GM12891 (cell line): ENCODE results near the gene MYO5C.
"Not testable (repeated sequence)": the region's sequence is repeated elsewhere in the genome, so short reads cannot be mapped to it uniquely, and the experiment has no call there.

Source experiments
- DNase-seq: peaks from one replicate; pipeline ENCODE4 v3.0.0; 2011; ENCODE audit warnings: low spot score; ENCODE audit not compliant: insufficient read length
- FAIRE-seq: peaks from 2 replicates; lab custom pipeline; 2011; peaks lifted over from hg19 to GRCh38; lab: Jason Lieb, UNC
- PAX5 ChIP-seq: IDR thresholded peaks from 2 replicates; pipeline ENCODE4 v1.6.1; 2011; ENCODE audit warnings: low read length, moderate library complexity, mild to moderate bottlenecking; ENCODE audit not compliant: insufficient read depth, severe bottlenecking
- POLR2A ChIP-seq: IDR thresholded peaks from 2 replicates; pipeline ENCODE4 v1.6.1; 2011; ENCODE audit warnings: low read depth, low read length, control low read depth
- POLR2AphosphoS5 ChIP-seq: IDR thresholded peaks from 2 replicates; pipeline ENCODE4 v1.6.1; 2011; ENCODE audit warnings: low read depth, low read length, control low read depth
- POU2F2 ChIP-seq: IDR thresholded peaks from 2 replicates; pipeline ENCODE4 v1.6.1; 2011; ENCODE audit warnings: low read depth, mild to moderate bottlenecking, control low read depth, low read length, moderate library complexity
- SPI1 ChIP-seq: IDR thresholded peaks from 2 replicates; pipeline ENCODE4 v1.6.1; 2011; ENCODE audit warnings: low read depth, low read length, control low read depth
- TAF1 ChIP-seq: IDR thresholded peaks from 2 replicates; pipeline ENCODE4 v1.6.1; 2011; ENCODE audit warnings: low read depth, low read length, control low read depth

Gene MYO5C

DNA sequence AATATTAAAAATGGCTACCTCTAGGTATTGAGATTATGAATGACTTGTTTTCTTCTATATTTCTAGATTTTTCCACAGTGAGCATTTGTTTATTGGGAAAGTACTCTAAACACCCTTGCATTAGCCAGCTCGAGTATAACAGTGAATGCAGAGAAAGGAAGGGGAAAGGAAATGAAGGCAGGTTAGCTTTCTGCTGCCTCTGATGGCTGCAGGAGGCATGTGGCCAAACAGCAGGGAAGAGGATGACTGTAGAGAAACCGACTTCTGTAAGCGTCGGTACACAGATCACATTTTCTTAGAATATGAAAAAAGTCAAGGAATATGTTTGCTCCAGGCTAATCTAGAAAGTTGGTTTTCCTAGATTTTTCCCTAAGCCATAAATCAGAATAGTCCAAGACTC lies 124.2 kb downstream of the MYO5C start:
- DNase-seq (no peak), FAIRE-seq (no peak)
- TF ChIP-seq TAF1 (no peak), POLR2AphosphoS5 (no peak), POU2F2 (no peak), SPI1 (no peak), POLR2A (no peak), PAX5 (no peak)

DNA sequence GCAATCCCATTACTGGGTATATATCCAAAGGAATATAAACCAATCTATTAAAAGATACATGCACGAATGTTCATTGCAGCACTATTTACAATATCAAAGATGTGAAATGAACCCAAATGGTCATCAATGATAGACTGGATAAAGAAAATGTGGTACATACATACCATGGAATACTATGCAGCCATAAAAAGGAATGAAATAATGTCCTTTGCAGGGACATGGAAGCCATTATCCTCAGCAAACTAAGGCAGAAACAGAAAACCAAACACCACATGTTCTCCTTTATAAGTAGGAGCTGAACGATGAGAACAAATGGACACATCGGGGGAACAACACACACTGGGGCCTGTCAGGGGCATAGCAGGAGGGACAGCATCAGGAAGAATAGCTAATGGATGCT lies 125.4 kb downstream of the MYO5C start:
- DNase-seq, FAIRE-seq: not testable (repeated sequence)

DNA sequence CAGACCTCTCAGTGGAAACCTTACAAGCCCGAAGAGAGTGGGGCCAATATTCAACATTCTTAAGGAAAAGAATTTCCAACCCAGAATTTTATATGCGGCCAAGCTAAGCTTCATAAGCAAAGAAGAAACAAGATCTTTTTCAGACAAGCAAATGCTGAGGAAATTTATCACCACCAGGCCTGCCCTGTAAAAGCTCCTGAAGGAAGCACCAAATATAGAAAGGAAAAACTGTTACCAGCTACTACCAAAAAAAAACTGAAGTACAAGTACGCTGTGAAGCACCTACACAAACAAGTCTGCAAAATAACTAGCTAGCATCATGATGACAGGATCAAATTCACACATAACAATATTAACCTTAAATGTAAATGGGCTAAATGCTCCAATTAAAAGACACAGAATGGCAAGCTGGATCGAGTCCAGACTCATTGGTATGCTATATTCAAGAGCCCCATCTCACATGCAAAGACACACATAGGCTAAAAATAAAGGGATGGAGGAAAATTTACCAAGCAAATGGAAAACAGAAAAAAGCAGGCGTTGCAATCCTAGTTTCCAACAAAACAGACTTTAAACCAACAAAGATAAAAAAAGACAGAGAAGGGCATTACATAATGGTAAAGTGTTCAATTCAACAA lies 130.0 kb downstream of the MYO5C start:
- not testable (repeated sequence) for DNase-seq, FAIRE-seq

DNA sequence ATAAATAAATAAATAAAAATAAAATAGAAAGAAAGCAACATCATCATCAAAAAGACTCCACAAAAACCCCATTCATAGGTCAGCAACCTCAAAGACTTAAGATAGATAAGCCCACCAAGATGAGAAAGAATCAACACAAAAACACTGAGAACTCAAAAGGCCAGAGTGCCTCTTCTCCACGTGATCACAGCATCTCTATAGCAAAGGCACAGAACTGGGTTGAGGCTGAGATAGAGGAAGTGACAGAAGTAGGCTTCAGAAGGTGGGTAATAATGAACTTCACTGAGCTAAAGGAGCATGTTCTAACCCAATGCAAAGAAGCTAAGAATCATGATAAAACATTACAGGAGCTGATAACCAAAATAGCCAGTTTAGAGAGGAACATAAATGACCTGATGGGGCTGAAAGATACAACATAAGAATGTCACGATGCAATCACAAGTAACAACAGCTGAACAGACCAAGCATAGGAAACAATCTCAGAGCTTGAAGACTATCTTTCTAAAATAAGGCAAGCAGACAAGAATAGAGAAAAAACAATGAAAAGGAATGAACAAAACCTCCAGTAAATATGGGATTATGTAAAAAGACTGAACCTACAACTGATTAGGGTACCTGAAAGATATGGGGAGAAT lies 130.9 kb downstream of the MYO5C start:
- DNase-seq, result no peak
- FAIRE-seq, result no peak
- TF ChIP-seq SPI1 (peak; percentile 72), TAF1 (no peak)

DNA sequence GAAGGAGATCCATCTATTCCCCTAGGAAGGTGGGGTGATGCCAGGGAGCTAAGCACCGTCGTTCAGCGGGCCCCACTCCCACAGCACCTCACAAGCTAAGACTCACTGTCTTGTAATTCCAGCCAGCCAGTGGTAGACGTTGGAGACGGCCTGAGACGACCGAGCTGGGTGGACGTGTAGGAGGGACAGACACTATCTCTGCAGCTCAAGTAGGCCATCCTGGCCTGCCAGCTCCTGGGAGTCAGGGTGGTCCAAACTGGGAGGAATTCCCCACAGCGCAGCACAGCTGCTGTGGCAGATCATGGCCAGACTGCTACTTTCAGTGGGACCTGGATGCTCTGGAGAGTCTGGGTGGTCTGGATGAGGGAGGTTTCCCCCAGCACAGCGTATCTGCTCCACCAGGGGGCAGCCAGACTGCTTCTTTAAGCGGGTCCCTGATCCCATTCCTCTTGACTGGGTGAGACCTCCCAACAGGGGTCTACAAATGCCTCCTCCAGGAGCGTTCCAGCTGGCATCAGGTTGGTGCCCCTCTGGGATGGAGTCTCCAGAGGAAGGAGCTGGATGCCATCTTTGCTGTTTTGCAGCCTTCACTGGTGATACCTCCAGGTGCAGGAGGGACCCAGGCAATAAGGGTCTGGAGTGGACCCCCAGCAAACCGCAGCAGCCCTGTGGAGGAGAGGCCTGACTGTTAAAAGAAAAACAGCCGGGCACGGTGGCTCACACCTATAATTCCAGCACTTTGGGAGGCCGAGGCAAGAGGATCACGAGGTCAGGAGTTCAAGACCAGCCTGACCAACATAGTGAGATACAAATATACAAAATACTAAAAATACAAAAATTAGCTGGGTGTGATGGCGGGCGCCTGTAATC lies 132.0 kb downstream of the MYO5C start:
- FAIRE-seq (no peak), DNase-seq (no peak)
- TF ChIP-seq TAF1 (no peak), POLR2A (no peak), SPI1 (no peak), POU2F2 (no peak), PAX5 (no peak), POLR2AphosphoS5 (no peak)

DNA sequence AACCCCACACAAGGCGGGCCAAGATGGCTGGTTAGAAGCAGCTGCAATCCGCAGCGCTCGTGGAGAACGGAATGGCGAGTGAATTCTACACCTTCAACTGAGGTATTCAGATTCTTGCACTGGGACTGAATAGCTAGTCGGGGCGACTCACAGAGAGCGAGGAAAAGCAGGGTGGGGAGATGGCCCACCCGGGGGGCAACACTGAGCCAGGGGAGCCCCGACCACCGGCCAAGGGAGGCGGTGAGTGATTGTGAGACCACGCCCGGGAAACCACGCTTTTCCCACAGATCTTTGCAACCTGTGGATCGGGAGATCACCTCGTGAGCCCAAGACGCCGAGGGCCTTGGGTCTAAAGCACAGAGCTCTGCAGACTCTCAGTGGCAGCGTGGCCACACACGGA lies 132.7 kb downstream of the MYO5C start:
- no peak for FAIRE-seq
- DNase-seq, result no peak
- TF ChIP-seq POLR2A (no peak), TAF1 (no peak), POU2F2 (no peak), POLR2AphosphoS5 (no peak), SPI1 (no peak), PAX5 (no peak)

DNA sequence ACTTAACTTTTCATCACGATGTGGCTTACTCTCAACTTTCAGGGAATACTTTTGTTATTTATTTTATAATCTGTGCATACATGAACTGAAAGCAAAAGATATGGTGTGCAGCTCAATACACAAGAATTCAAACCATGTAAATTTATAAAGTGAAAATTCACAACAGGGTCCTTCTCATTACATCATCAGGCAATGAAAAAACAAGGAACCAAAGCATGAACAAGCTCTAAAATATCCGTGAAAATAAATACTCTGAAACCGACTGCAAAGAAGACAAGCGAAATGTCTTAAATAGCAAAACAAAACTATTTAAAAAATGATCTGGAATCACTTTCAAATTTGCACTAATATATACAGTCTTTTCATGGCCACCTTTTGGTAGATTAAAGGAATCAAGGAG lies 133.3 kb downstream of the MYO5C start:
- FAIRE-seq, result no peak
- TF ChIP-seq POLR2A (no peak), POU2F2 (no peak), POLR2AphosphoS5 (no peak), SPI1 (no peak), TAF1 (no peak), PAX5 (no peak)
- no peak for DNase-seq

DNA sequence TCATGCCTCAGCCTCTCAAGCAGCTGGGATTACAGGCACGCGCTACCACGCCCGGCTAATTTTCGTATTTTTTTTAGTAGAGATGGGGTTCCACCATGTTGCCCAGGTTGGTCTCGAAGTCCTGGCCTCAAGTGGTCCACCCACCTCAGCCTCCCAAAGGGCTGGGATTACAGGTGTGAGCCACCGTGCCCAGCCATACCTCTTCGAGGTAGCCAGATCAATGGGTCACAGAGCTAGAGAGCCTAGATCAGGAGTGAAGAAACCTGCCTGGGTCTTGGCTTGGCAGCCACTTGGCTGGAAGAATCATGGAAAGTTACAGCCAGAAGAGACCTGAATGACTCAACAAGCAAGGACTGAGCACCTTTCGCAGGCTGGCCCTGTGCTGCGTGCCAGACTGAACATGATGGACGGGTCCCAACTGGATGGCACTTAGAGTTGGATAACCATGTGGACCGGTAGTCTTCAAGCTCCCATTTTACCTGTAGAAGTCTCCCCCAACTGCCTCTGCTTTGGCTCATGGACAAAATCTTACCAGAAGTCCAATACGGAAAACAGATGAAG lies 134.1 kb downstream of the MYO5C start:
- no peak for DNase-seq
- no peak for TF ChIP-seq POLR2A
- TF ChIP-seq POU2F2, result no peak
- no peak for TF ChIP-seq PAX5
- TF ChIP-seq POLR2AphosphoS5, result no peak
- TF ChIP-seq TAF1, result no peak
- no peak for TF ChIP-seq SPI1
- FAIRE-seq, result no peak

DNA sequence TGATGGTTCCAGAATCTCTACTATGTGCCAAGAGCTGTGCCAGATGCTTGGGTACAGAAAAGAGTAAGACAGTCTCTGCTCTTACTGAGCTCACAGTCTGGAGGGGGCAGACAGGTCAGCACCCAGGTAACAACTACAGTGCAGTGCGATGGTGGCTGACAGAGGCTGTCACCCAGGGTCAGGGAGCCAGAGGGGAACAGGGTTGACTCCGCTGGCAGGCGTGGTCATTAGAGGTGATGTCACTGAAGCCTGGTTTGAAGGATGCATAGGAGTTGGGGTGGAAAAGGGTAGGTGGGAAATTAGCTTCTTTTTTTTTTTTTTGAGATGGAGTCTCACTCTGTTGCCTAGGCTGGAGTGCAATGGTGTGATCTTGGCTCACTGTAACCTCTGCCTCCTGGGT lies 136.0 kb downstream of the MYO5C start:
- FAIRE-seq (no peak), DNase-seq (no peak)
- TF ChIP-seq POU2F2 (no peak), POLR2AphosphoS5 (no peak), POLR2A (no peak), TAF1 (no peak), PAX5 (no peak), SPI1 (no peak)
